GM19455 (cell line): ENCODE data around the gene CDK5R1.
"Not testable (repeated sequence)": the region's sequence is repeated elsewhere in the genome, so short reads cannot be mapped to it uniquely, and the experiment has no call there.

Experiments
- ATAC-seq: cut with Tn5 transposase; IDR thresholded peaks from one replicate; pipeline ENCODE4 v1.9.1; 2021; ENCODE audit not compliant: unreplicated experiment

The CDK5R1 gene

GRCh38 chr17:32486701-32487472 lies at the start of gene CDK5R1:
TSS of gene CDK5R1 (plus strand) at chr17:32486993. CDS start at chr17:32487621, 628 bp downstream.
- ATAC-seq = peak; percentile 46

- ATAC-seq = no peak
Measured at GRCh38 chr17:32440722-32441121, 46.1 kb upstream of the CDK5R1 start.

GRCh38 chr17:32441886-32442285 lies 44.9 kb upstream of the CDK5R1 start:
- no peak for ATAC-seq

GRCh38 chr17:32443827-32444300 lies 42.9 kb upstream of the CDK5R1 start:
- peak; percentile 9 for ATAC-seq

GRCh38 chr17:32444301-32445073 lies 42.3 kb upstream of the CDK5R1 start, which contains the start of gene PSMD11:
TSS of gene PSMD11 (plus strand) at chr17:32444510. CDS start at chr17:32444524, 14 bp downstream.
- peak; percentile 88 for ATAC-seq

- no peak for ATAC-seq
Measured at GRCh38 chr17:32445074-32445415, 41.7 kb upstream of the CDK5R1 start.

GRCh38 chr17:32445497-32445896 lies 41.3 kb upstream of the CDK5R1 start:
- no peak for ATAC-seq

GRCh38 chr17:32445971-32446370 lies 40.8 kb upstream of the CDK5R1 start:
- no peak for ATAC-seq

- ATAC-seq = no peak
Measured at GRCh38 chr17:32446949-32447348, 39.8 kb upstream of the CDK5R1 start.

- no peak for ATAC-seq
Measured at GRCh38 chr17:32449963-32450362, 36.8 kb upstream of the CDK5R1 start.

GRCh38 chr17:32450379-32450778 lies 36.4 kb upstream of the CDK5R1 start:
- not testable (repeated sequence) for ATAC-seq

GRCh38 chr17:32451879-32452278 lies 34.9 kb upstream of the CDK5R1 start:
- no peak for ATAC-seq

- no peak for ATAC-seq
Measured at GRCh38 chr17:32452281-32452680, 34.5 kb upstream of the CDK5R1 start.

- ATAC-seq = no peak
Measured at GRCh38 chr17:32453370-32453769, 33.4 kb upstream of the CDK5R1 start.

- ATAC-seq = no peak
Measured at GRCh38 chr17:32458371-32458770, 28.4 kb upstream of the CDK5R1 start.

GRCh38 chr17:32460054-32460453 lies 26.7 kb upstream of the CDK5R1 start:
- ATAC-seq = no peak

GRCh38 chr17:32461498-32461852 lies 25.3 kb upstream of the CDK5R1 start:
- ATAC-seq = no peak

- no peak for ATAC-seq
Measured at GRCh38 chr17:32461853-32462617, 24.8 kb upstream of the CDK5R1 start.

- ATAC-seq = no peak
Measured at GRCh38 chr17:32463304-32463703, 23.5 kb upstream of the CDK5R1 start.

- ATAC-seq = no peak
Measured at GRCh38 chr17:32464374-32464773, 22.4 kb upstream of the CDK5R1 start.

GRCh38 chr17:32467949-32468348 lies 18.8 kb upstream of the CDK5R1 start:
- ATAC-seq = no peak
